HG02623 (cell line): ENCODE measurements around the gene GLP1R.
"Not testable (repeated sequence)": the region's sequence is repeated elsewhere in the genome, so short reads cannot be mapped to it uniquely, and the experiment has no call there.

ENCODE experiments used
- ATAC-seq: cut with Tn5 transposase; IDR thresholded peaks from one replicate; pipeline ENCODE4 v1.9.1; 2021; ENCODE audit warnings: moderate library complexity; ENCODE audit not compliant: unreplicated experiment

GLP1R gene

DNA sequence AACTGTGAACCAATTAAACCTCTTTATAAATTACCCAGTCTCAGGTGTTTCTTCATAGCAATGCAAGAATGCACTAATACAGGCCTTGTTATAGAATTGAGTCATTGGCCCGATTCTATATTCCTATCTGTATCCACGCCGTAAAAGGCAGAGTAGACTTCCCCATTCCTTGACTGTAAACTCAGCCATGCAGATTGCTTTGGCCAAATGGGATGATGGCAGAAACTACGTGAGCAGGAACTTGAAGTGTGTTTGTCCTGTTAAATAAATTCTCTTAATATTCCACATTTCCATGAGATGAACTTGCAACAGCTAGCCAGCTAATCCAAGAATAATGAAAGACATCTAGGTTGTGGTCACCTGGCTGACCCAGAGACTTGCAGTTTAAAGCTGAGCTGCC, 70.3 kb downstream of the GLP1R start:
- ATAC-seq = no peak

- no peak for ATAC-seq
Observed at GRCh38 chr6:39124114-39124513, 75.5 kb downstream of the GLP1R start.

GRCh38 chr6:39128106-39128505, 79.5 kb downstream of the GLP1R start:
- ATAC-seq = no peak

GRCh38 chr6:39128832-39129231, 80.3 kb downstream of the GLP1R start:
- ATAC-seq = no peak

DNA sequence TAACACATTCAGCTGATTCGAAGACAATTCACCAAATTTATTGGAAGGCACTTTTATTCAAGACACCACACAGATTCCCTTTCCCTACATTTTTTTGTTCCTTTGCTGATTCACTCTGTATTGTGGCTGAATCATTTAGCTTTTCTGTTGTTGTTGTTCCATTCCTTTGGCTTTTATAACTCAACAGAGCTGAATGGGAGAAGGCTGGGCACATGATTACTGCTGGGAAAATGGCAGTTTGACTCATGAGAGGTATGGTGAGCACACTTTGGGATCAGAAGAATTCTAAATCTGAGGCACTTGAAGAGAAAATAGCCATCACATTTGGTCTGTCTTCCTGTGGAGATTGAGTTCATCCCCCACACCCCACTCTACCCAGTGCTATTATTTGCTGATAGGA, 82.1 kb downstream of the GLP1R start:
- no peak for ATAC-seq

DNA sequence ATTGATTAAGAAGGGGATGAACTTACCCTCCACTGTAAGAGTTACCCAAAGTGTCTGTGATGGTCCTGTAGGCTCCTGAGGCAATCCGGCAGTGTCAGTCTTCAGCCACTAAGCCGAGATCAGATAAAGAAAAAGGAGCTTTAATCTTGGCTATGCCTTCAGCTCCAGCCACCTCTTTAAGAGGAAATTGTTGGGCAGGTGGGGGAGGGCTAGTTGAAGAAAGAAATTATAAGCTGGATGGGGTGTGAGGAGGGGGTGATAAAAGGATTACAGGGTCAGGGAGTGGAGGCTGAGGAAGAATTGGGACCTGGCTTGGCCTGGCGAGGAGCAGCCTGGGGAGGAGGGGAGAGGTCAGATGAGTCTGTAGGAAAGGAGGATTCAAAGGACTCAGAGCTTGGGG, 86.2 kb downstream of the GLP1R start:
- ATAC-seq = not testable (repeated sequence)

DNA sequence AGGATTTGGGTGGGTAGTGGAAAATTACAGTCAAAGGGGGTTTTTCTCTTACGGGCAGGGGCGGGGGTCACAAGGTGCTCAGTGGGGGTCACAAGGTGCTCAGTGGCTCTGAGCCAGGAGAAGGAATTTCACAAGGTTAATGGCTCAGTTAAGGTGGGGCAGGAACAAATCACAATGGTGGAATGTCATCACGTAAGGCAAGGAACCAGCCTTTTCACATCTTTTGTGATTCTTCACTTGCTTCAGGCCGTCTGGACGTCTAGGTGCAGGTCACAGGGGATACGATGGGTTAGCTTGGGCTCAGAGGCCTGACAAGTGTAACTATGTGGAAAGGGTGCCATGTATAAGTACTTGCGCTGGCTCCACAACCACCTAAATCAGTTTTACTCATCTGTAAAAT, 87.6 kb downstream of the GLP1R start:
- ATAC-seq = not testable (repeated sequence)

- ATAC-seq = no peak
Observed at GRCh38 chr6:39137245-39137644, 88.7 kb downstream of the GLP1R start.
